ENCODE results near the gene FAM184A. TPM values are rescaled to one million over a fixed set of nuclear protein-coding genes. Genes with fewer than 3 reads are reported as not detected.

Gene FAM184A
- total RNA-seq, 4 donors from 2014 or later = 7.6 to 11.2 (median 9.0) TPM

GRCh38 chr6:119083007-119083406 lies 4.5 kb upstream of the FAM184A start:
- Histone ChIP-seq H3K4me3 (no peak overlapping the region), H3K27ac (replicated peaks in 1 of 4) (no peak overlapping the region), H3K36me3 (no peaks in the 10 kb centered on the region), H3K9me3 (no peaks in the 10 kb centered on the region), H3K4me1 (peaks cover 2 to 12% (median 8%) of the 10 kb centered on the region in 4 donors), H3K27me3 (no peaks in the 10 kb centered on the region)
- TF ChIP-seq POLR2A (IDR thresholded peaks at IDR 0.05; ENCODE audit: low read depth) = no peak
- TF ChIP-seq POLR2AphosphoS5 (IDR thresholded peaks at IDR 0.05) = no peak
- TF ChIP-seq EP300 (IDR thresholded peaks at IDR 0.05) = no peak
- DNase-seq (ENCODE audit: extremely low spot score) = peak; percentile 37
- WGBS = 98% methylated on average over 5 of the region's 5 CpGs
- intact Hi-C loops (cut with DNase I) = no loop called here

- no peak for DNase-seq (ENCODE audit: extremely low spot score)
- H3K36me3 ChIP-seq = no peaks in the 10 kb centered on the region
- TF ChIP-seq POLR2AphosphoS5 (IDR thresholded peaks at IDR 0.05) = no peak
- TF ChIP-seq EP300 (IDR thresholded peaks at IDR 0.05) = no peak
- no peak for TF ChIP-seq CTCF (IDR thresholded peaks at IDR 0.05)
- no peak for TF ChIP-seq POLR2A (IDR thresholded peaks at IDR 0.05; ENCODE audit: low read depth)
- peaks cover 7 to 47% (median 32%) of the 10 kb centered on the region in 4 donors for H3K4me1 ChIP-seq
- 7% methylated on average over 9 of the region's 9 CpGs for WGBS
- peak overlapping the region; percentile 88 to 96 (median 92) for H3K27ac ChIP-seq (replicated peaks in 1 of 4)
- no peaks in the 10 kb centered on the region for H3K9me3 ChIP-seq
- intact Hi-C loops (cut with DNase I) = loop anchor here (2.0 kb wide), 1 partner anchor 29 kb away; no protein-coding TSS in a partner anchor
- H3K4me3 ChIP-seq = peak overlapping the region; percentile 85 to 90 (median 88)
- no peaks in the 10 kb centered on the region for H3K27me3 ChIP-seq
Measured at GRCh38 chr6:119079283-119079809, 882 bp upstream of the FAM184A start.

GRCh38 chr6:119077643-119078375 lies 655 bp downstream of the FAM184A start:
- no peaks in the 10 kb centered on the region for H3K27me3 ChIP-seq

GRCh38 chr6:119077391-119077642 lies 1.1 kb downstream of the FAM184A start:
- Histone ChIP-seq H3K9me3 (no peaks in the 10 kb centered on the region), H3K4me1 (peaks cover 7 to 60% (median 46%) of the 10 kb centered on the region in 4 donors), H3K4me3 (peak overlapping the region; percentile 85 to 90 (median 88)), H3K36me3 (no peaks in the 10 kb centered on the region), H3K27ac (replicated peaks in 1 of 4) (peak overlapping the region; percentile 88 to 96 (median 92)), H3K27me3 (no peaks in the 10 kb centered on the region)
- WGBS = 36% methylated on average over 3 of the region's 3 CpGs
- intact Hi-C loops (cut with DNase I) = no loop called here
- TF ChIP-seq EP300 (IDR thresholded peaks at IDR 0.05) = no peak
- TF ChIP-seq POLR2AphosphoS5 (IDR thresholded peaks at IDR 0.05) = no peak
- no peak for TF ChIP-seq POLR2A (IDR thresholded peaks at IDR 0.05; ENCODE audit: low read depth)
- TF ChIP-seq CTCF (IDR thresholded peaks at IDR 0.05) = no peak
- no peak for DNase-seq (ENCODE audit: extremely low spot score)

More at GRCh38 chr6:119077643-119078375, 655 bp downstream of the FAM184A start:
- DNase-seq (ENCODE audit: extremely low spot score) = peak; percentile 91
- H3K9me3 ChIP-seq = no peaks in the 10 kb centered on the region
- intact Hi-C loops (cut with DNase I) = loop anchor here (2.0 kb wide), 1 partner anchor 31 kb away; no protein-coding TSS in a partner anchor
- H3K27ac ChIP-seq (replicated peaks in 1 of 4) = peak overlapping the region; percentile 88 to 96 (median 92)
- no peaks in the 10 kb centered on the region for H3K36me3 ChIP-seq
- 10% methylated on average over 8 of the region's 43 CpGs for WGBS
- peak overlapping the region; percentile 85 to 90 (median 88) for H3K4me3 ChIP-seq
- peaks cover 7 to 60% (median 42%) of the 10 kb centered on the region in 4 donors for H3K4me1 ChIP-seq
- TF ChIP-seq CTCF (IDR thresholded peaks at IDR 0.05) (peak in 2 of 3 experiments; percentile 31 to 39), EP300 (IDR thresholded peaks at IDR 0.05) (no peak), POLR2A (IDR thresholded peaks at IDR 0.05; ENCODE audit: low read depth) (no peak), POLR2AphosphoS5 (IDR thresholded peaks at IDR 0.05) (peak in 1 of 2 donors; percentile 15)

- Histone ChIP-seq H3K36me3 (no peaks in the 10 kb centered on the region), H3K9me3 (no peaks in the 10 kb centered on the region), H3K27me3 (no peaks in the 10 kb centered on the region), H3K27ac (replicated peaks in 1 of 4) (peak overlapping the region; percentile 88 to 96 (median 92)), H3K4me3 (peak overlapping the region; percentile 85 to 90 (median 88)), H3K4me1 (peaks cover 7 to 60% (median 46%) of the 10 kb centered on the region in 4 donors)
- no peak for TF ChIP-seq POLR2A (IDR thresholded peaks at IDR 0.05; ENCODE audit: low read depth)
- no peak for TF ChIP-seq EP300 (IDR thresholded peaks at IDR 0.05)
- intact Hi-C loops (cut with DNase I) = no loop called here
- WGBS = 46% methylated on average over 7 of the region's 7 CpGs
- DNase-seq (ENCODE audit: extremely low spot score) = peak; percentile 75
Measured at GRCh38 chr6:119076576-119077390, 1.7 kb downstream of the FAM184A start.

Measured in esophagus muscularis mucosa (tissue), 4 donors.